HG02852 (cell line): ENCODE data around the gene RHBDD3.

Experiments used
- ATAC-seq: cut with Tn5 transposase; IDR thresholded peaks from one replicate; pipeline ENCODE4 v1.9.1; 2021; ENCODE audit warnings: mild to moderate bottlenecking, moderate library complexity; ENCODE audit not compliant: unreplicated experiment

Gene RHBDD3

DNA sequence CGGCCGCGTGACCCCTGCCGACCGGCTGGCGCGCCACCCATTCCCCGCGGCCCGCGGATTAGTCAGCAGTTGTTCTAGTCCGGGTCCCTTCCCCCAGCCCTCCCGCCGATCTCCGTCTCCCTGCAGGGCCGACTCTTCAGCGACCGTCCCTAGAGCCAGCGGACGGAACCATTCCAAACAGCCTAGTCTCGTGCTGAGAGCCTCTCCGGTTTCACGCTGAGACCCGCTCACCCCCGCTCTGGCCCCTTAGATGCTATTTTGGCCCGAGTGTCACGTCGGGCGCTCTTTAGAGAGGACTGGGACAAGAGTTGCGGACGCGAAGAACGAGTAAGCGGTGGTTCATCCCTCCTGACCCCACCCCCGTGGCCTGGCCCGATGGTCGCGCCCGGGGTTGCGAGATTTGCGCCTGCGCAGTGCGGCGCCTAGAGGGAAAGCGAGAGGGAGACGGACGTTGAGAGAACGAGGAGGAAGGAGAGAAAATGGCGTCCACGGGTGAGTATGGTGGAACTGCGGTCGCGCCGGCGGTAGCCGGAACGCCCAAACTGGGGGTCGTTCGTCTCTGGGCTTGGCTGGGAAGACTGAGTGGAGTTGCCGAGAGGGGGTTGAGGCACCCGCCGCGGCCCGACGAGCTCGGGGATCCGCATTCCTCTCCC is at the start of gene RHBDD3, which contains the start of gene EWSR1:
Gene RHBDD3, minus strand, starts transcription at position 124 of the 653 bp plus-strand sequence. CDS start 2,355 bp downstream, outside the sequence.
Gene EWSR1, plus strand, starts transcription at position 411 of the 653 bp plus-strand sequence. Its CDS starts 69 bp downstream, at position 480.
- peak; percentile 76 for ATAC-seq

DNA sequence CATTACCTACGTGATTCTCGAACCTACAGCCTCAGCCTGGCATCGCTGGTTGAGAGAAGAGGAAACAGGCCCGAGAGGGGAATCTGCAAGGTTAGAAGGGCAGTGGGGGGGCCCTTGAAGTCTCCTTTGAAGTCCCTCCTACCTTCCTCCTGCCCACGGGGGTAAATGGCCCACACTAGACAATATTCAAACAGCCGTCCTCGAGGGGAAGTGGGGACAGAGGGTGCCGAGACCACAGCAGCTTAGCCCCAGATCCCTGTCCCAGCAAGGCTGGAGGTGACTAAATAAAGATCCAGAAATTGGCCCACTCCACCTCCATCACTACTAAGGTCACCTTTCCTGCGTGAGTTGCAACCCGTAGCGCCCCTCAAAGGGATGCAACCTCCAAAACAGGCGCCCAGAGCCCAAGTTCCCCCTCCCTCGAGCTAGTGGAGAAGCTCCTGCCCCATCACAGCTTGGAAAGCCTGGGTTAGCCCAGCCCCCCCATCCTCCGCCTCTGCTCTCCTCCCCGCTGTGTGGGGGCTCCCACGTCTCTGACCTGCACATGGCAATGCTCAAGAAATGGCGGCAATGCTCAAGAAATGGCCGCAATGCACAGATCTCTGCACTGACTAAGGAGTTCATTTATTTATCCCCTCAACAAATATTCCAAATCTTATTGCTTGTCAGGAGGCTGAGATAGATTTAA is 48.5 kb upstream of the RHBDD3 start:
- no peak for ATAC-seq

DNA sequence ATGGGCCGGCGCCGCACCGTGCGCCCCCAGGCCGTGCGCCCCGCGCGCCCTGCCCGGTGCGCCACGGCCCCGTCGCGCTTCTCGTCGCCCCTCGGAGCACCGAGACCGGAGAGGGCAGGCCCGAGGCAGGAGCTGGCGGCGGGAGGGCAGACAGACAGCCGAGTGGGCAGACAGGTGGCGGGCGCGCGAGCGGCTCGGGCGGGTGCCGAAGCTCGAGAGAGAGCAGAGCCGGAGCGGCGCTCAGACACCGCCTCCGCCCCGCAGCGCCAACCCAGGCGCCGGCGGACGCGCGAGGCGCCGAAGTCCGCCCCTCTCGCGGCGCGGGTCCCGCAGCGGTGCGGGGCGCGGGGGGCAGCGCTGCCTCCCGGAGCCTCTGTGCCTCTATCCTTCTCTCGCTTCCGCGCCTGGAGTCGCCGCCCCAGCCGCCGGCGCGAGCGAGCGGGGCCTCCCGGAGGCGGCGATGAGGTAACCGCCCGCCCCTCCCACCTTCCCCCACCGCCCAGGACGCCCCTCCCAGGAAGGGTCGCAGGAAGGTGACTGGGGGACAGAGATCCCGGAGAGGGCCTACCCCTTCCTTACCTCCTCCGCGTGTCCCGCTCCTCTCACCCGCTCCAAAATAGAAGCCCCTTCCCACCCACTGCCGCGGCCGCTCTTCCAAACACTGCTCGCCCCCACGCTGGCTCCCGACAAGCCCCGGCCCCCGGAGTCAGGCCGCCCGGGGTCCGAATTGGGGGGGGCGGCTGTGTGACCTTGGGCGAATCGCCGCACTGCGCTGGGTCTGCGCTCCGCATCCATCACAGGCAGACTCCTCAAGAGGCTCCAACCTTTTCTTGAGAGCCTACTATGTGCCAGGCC is 47.7 kb upstream of the RHBDD3 start, which contains the start of gene RASL10A:
Gene RASL10A, minus strand, starts transcription at position 412 of the 855 bp plus-strand sequence. CDS start 451 bp downstream, outside the sequence.
- ATAC-seq: no peak

DNA sequence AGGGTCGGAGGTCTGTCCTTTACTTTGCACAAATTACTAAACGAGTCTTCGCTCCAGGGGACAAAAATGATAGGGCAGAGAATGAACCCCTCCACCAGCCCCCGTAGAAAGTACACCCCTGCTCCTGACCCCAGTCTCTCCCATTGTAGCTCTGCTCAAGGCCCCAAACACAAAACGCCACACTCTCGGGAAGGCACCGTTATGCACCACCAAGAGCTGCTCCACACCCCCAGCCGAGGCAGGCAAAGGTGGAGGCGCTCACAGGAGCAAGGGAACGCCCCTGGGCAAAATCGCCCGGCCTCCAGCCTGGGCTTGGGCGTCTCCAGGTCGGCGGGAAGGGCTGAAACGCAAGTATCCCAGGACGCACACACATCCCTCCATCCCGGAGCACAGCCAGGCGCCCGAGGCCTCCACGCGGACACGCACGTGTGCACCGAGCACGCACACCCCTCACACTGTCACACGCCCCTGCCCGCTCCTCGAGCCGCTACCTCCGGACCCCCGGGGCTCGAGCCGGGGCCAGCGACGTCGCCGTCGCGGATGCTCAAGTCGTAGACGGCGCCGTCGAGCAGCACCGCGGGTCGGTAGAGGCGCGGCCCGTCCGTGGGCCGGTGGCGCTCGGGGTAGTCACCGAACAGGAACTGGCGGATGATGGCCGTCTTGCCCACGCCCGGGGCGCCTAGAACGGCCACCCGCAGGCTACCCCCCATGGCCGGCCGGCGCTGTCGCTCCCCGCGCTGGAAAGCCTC is 46.9 kb upstream of the RHBDD3 start:
- no peak for ATAC-seq

DNA sequence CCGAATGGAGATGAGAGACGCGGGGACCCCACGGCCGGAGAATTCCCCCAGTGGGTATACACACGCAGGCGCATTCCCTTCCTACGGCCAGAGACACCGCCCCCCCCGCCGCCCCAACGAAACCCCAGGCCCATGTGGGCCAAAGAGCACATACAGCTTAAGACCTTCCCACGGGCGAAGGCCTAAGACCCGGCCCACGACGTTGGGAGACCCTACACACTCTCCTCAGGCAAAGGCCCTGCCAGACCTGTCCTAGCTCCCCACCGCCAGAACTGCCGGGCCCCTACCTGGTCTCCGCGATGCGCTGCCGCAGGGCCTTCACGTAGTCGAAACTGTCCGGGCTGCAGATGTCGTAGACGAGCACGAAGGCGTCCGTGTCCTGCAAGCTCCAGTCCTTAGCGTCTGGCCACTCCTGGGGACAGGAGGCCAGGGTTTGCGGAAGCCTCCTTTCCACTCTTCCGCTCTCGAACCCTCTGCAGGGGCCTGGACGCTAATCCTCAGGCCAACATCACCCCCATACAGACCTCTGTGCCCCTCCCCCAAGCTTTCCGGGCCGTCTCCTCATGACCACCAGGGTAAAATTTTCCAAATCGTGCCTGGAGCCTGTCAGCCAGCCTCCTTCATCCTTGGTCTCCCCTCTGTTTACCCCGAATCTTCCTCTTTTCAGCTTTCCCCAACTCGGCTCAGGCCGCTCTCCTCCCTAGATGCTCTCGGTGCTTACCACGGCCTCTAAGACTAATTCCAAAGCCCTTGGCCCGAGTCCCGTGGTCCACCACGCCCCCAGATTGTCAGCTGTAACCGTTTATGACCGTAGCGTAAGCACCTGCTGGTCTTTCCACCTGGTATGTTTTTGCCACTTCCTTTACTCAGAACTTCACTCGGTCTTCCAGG is 46.0 kb upstream of the RHBDD3 start:
- no peak for ATAC-seq

DNA sequence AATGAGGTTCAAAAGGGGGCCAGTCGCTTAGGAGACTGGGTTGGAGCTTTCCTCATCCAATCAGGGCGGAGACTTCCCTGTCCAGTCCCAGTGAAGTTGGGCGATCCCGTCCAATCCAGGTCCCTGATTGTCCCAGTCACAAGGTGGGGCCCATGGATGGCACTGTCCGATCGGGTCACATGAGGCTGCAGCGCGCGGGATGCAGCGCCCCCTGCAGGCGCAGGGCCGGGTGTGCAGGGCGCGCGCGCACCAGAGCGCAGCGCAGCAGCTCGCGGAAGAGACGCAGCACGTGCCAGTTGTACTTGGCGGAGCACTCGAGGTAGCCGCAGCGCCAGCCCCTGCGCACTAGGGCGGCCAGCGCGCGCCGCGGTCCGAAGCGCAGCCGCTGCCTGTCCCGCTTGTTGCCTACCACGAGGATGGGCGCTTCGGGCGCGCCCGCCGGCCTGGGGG is 45.4 kb upstream of the RHBDD3 start:
- ATAC-seq: no peak

DNA sequence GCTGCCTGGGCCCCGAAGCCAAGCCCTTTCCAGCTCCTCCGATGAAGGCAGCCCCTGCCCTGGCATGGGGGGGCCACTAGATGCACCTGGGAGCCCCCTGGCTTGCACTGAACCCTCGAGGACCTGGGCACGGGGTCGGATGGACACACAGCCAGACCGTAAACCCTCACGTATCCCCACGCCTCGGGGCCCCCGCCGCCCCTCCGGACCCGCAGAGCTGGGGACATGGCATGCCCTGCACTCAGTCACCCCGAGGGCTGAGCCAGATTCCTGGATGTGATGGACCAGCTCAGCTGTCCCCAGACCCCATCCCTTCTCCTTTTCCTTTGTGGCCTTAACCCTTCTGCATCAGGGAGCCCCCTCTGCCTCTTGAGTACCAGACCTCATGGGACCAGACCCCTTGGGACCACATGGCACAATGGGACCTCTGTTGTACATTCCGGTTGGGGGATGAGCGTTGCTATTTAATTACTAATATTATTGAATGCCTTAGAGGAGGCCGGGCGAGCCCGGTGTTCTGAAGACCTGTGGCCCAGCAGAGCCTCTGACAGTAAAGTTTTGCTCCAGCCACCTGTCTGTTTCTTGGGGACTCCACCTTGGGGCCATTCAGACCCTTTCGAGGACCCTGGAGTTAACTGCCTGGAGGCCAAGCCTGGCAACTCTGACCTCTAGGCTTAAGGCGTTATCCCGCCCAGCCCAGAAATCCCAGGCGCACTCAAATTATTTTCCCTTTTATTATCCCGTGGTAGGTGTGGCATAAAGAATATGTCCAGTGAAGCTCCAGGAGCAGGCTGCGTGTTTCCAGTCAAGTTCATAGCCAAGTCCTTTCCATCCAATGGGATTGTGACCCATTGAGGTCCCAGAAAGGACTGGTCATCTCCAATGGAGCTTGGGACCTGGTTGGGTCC is 44.7 kb upstream of the RHBDD3 start:
- ATAC-seq: no peak

DNA sequence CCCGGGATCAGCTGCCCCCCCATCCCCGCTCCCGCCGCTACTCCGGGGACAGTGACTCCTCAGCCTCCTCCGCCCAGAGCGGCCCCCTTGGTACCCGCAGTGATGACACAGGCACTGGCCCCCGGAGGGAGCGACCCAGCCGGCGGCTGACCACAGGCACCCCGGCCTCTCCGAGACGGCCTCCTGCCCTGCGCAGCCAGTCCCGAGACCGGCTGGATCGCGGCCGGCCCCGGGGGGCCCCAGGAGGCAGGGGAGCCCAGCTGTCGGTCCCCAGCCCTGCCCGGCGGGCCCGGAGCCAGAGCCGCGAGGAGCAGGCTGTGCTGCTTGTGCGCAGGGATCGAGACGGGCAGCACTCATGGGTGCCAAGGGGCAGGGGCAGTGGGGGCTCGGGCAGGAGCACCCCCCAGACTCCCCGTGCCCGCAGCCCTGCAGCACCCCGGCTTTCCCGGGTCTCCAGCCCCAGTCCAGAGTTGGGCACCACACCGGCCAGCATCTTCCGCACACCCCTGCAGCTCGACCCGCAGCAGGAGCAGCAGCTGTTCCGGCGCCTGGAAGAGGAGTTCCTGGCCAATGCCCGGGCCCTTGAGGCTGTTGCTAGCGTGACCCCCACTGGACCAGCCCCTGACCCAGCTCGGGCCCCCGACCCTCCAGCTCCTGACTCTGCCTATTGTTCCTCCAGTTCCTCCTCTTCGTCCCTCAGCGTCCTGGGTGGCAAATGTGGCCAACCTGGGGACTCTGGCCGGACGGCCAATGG is 43.9 kb upstream of the RHBDD3 start:
- no peak for ATAC-seq

DNA sequence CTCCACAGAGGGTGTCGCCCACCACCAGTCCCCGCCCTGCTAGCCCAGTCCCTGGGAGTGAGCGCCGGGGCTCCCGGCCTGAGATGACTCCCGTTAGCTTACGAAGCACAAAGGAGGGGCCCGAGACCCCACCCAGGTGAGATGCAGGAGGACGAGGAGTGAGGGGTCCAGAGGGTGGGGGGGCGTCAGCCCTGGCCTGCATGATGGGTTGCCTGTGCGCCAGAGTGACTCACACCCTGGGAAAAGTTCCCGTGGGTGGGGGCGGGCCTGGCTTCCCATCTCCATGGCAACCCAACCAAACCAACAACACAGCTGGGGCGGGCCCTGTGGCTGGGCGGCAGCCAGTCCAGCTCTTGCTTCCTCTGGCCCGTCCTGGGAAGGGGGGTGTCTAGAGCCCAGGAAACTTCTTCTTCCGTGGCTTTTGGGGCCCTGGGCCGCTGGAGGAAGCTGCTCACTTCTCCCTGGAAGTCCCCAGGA is 43.1 kb upstream of the RHBDD3 start:
- ATAC-seq: no peak

DNA sequence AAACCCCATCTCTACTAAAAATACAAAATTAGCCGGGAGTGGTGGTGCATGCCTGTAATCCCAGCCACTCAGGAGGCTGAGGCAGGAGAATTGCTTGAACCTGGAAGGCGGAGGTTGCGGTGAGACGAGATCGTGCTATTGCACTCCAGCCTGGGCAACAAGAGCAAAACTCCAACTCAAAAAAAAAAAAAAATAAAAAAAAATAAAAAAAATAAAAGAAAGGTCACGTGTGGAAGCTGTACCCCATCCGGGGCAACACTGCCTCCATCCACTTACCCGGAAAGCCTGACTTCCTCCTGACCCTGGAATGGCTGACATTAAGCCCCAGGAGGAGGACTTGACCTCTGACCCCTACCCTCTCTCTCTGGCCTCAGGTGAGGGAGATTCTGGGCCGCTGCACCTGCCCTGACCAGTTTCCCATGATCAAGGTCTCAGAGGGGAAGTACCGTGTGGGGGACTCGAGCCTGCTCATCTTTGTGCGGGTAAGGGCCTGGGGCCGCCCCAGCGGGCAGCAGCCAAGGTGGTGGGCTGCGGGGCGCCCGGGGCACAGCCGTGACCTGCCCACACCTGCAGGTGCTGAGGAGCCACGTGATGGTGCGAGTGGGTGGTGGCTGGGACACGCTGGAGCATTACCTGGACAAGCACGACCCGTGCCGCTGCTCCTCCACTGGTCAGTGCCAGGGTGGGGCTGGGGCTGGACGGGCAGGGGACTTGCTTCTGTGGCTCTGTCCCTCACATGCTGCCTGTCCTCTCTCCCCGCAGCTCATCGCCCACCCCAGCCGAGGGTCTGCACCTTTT is 42.5 kb upstream of the RHBDD3 start:
- ATAC-seq: no peak

DNA sequence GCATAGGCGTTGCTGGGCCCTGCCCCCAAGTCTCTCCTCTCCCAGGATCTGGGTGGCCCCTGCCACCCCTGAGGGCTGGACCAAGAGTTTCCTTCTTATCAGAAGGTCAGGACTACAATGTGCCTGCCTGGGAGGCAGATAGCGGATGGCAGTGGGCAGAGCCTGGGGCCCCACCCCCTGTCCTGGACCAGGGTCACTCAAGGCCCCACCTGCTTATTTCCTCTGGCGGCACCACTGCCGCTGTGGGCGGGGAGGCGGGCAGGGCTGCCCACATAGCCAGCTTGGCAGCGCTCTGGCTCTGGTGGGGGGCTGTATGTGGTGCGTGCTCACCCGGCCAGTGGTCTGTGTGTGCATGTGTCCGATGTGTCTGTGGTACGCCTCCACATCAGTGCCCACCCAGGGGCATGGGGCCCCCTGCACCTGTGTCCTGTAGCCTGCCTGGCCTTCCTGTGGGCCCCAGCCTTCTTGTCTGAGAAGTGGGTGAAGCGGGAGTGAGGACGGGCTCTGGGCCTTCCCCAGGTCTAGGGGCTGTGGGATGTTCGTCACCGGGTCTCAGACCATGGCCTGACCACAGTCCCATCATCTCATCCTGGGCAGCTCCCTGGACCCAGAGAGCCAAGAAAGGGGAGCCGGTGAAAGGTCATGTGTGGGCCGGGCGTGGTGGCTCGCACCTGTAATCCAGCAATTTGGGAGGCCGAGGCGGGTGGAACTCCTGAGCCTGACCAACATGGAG is 41.7 kb upstream of the RHBDD3 start:
- no peak for ATAC-seq

DNA sequence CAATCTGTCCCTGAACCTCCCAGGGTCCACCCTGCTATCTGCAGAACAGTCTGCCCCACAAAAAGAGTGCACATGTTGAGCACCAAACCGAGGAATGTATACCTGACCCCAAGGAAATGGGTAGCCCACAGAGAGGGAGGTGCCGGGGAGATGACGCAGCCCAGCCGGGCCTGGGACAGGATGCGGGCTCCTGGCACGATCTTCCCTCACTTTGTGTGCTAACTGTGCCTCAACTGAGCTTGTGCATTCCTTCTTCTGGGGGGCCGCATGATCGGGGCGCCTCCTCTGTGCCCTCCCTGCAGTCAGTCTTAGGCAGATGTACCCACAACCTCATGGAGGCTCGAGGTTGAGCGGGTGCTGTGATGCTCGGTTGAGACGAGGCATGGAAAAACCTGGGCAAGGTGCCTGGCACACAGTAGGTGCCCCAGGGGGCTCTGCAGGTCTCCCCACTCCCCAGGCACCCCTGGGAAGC is 41.0 kb upstream of the RHBDD3 start:
- no peak for ATAC-seq

DNA sequence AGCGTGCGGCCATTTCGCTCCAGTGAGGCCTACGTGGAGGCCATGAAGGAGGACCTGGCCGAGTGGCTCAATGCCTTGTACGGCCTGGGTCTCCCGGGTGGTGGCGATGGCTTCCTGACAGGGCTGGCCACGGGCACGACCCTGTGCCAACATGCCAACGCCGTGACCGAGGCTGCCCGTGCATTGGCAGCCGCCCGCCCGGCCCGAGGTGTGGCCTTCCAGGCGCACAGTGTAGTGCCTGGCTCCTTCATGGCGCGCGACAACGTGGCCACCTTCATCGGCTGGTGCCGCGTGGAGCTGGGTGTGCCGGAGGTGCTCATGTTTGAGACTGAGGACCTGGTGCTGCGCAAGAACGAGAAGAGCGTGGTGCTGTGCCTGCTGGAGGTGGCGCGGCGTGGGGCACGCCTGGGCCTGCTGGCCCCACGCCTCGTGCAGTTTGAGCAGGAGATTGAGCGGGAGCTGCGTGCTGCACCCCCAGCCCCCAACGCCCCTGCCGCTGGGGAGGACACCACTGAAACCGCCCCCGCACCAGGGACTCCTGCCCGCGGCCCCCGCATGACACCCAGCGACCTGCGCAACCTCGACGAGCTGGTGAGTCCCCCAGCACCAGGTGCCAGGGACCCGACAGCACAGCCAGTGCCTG is 40.5 kb upstream of the RHBDD3 start:
- ATAC-seq: no peak

DNA sequence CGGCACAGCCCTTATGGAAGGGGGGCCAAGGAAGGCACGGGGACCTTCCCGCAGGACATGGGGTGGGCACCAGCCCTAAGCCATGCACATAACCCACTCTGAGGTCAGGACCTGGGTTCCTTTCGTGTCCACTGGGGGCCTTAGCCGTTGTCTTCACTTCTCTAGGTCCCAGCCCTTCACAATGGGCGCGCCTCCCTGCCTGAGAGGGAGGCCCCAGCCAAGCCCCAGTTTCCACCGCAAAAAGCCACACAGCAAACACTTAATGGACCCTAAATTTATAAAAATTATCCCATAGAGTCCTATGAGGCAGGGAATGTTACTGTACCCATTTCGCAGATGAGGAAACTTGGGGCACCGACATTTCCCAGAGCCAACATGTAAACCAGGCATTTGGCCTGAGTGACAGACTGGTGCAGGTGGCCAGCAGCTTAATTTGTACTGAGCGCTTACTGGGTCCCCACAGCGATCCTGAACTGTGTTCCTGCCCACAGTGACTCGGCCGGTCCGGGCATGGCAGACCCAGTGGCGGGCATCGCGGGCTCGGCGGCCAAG is 39.9 kb upstream of the RHBDD3 start:
- ATAC-seq: no peak

DNA sequence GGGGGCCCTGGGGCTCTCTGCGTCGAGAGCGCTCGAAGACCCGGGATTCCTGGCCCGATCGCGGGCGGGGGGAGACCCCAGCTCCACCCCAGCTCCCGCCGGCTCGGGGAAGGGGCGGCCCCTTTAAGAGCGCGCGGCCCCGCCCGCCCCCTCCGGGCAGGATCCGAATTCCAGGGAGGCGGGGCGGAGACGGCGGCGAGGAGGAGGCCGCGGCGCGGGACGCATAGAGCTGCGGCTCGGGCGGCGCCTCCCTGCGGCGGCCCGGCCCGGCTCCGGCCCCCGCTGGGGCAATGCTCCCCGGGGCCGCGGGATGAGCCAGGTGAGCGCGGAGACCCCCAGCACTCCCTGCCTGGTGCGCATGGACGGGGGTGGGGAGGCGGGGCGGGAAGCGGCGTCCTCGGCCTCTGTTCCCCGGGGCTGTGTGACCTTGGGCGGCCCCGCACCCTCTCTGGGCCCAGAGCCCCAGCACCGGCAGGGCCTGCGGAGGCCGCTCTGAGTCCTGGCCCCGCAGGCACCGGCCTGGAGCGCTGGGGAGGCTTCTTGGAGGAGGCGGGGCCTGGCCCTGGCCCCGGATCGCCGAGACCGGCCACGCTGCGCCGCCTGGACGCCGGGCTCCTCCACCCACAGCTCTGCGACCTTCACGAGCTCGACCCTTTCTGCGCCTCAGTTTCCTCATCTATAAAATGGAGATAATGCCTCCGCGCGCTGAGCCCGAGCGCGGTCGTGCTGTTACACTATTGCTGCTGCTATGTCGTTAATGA is 39.2 kb upstream of the RHBDD3 start:
- no peak for ATAC-seq
